A375 (cell line): ENCODE measurements around the gene CIAO1. TPM values are rescaled to one million over a fixed set of nuclear protein-coding genes. Genes with fewer than 3 reads are reported as not detected.

Experiments used
- total RNA-seq: library from RNA; depleted of rRNA; stranded (reverse); fragments of >200 nt; shearing (Covaris generic); gene quantifications from 2 replicates; pipeline ENCODE4 v1.2.3, GENCODE V29; 2014; rRNA removed

The CIAO1 gene
- total RNA-seq: 95.5 and 104 TPM in 2 replicates

GRCh38 chr2:96265840-96266679 lies at the start of gene CIAO1, which contains the start of gene TMEM127:
TSS of gene CIAO1 (plus strand) at chr2:96266225. CDS start at chr2:96266351, 126 bp downstream.
TSS of gene TMEM127 (minus strand) at chr2:96265997. CDS start at chr2:96265381, 616 bp downstream.

GRCh38 chr2:96305091-96305978 lies 39.3 kb downstream of the CIAO1 start, which contains the start of gene SNRNP200:
TSS of gene SNRNP200 (minus strand) at chr2:96305546. CDS start at chr2:96305437, 109 bp downstream.

Other genes with a start within 250 kb of the CIAO1 start
- not detected in 2 replicates for gene GPAT2, start 231.3 kb upstream of the CIAO1 start, total RNA-seq
- not detected in 2 replicates for gene ADRA2B, start 149.7 kb upstream of the CIAO1 start, total RNA-seq
- gene ASTL, start 127.7 kb upstream of the CIAO1 start, total RNA-seq: not detected in 2 replicates
- 17.0 and 18.2 TPM in 2 replicates for gene DUSP2, start 120.8 kb upstream of the CIAO1 start, total RNA-seq
- 66.6 and 73.0 TPM in 2 replicates for gene STARD7, start 57.4 kb upstream of the CIAO1 start, total RNA-seq
- 10.4 and 14.6 TPM in 2 replicates for gene TMEM127, start 228 bp upstream of the CIAO1 start, total RNA-seq
- gene SNRNP200, start 39.3 kb downstream of the CIAO1 start, total RNA-seq: 51.7 and 67.3 TPM in 2 replicates
- gene ITPRIPL1, start 59.1 kb downstream of the CIAO1 start, total RNA-seq: 10.1 and 11.2 TPM in 2 replicates
- 38.4 and 43.9 TPM in 2 replicates for gene NCAPH, start 69.5 kb downstream of the CIAO1 start, total RNA-seq
- gene NEURL3, start 239.1 kb downstream of the CIAO1 start, total RNA-seq: 0.11 and 0.19 TPM in 2 replicates